ENCODE measurements around the gene TIMP3.

Gene TIMP3

DNA sequence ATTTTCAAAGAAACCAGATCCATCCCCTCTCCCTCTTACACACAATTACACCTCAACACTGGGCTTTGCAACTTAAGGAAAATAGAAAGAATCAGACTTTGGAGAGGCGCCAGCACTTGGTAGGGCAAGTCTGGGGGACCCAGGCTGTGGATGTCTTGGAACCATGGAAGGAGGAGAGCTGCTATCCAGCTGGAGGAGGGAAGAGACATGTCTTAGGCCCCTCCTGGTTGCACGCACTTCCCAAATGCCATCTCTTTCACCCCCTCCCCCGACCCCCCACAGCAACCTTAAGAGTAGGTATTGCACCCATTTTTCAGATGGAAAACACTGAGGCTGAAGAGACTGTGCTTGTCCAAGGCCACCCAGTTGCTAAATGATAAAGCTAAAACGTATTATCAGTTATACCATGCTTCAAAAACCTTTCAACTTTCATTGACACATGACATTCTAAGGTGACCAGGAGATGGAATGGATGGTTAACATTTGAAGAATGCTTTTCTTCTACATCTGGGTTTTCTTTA, 3.9 kb downstream of the TIMP3 start:
- TF ChIP-seq ZNF70 (CRISPR knock-in tag; IDR thresholded peaks at IDR 0.05) (no peak), ZC3H10 (CRISPR knock-in tag; IDR thresholded peaks at IDR 0.05) (no peak)
- ATAC-seq, result no peak

GRCh38 chr22:32806296-32806695, 4.8 kb downstream of the TIMP3 start:
- TF ChIP-seq PPARA (CRISPR knock-in tag; IDR thresholded peaks at IDR 0.05; ENCODE audit: borderline replicate concordance) (no peak), RARB (CRISPR knock-in tag; IDR thresholded peaks at IDR 0.05) (no peak), ZC3H10 (CRISPR knock-in tag; IDR thresholded peaks at IDR 0.05) (no peak), CSDC2 (CRISPR knock-in tag; IDR thresholded peaks at IDR 0.05) (no peak), ZFP30 (CRISPR knock-in tag; IDR thresholded peaks at IDR 0.05) (no peak)
- TF ChIP-seq, protein P1, sequence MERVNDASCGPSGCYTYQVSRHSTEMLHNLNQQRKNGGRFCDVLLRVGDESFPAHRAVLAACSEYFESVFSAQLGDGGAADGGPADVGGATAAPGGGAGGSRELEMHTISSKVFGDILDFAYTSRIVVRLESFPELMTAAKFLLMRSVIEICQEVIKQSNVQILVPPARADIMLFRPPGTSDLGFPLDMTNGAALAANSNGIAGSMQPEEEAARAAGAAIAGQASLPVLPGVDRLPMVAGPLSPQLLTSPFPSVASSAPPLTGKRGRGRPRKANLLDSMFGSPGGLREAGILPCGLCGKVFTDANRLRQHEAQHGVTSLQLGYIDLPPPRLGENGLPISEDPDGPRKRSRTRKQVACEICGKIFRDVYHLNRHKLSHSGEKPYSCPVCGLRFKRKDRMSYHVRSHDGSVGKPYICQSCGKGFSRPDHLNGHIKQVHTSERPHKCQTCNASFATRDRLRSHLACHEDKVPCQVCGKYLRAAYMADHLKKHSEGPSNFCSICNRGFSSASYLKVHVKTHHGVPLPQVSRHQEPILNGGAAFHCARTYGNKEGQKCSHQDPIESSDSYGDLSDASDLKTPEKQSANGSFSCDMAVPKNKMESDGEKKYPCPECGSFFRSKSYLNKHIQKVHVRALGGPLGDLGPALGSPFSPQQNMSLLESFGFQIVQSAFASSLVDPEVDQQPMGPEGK (CRISPR knock-in tag; IDR thresholded peaks at IDR 0.05; ENCODE audit: borderline replicate concordance), result no peak
- TF ChIP-seq, protein P2, sequence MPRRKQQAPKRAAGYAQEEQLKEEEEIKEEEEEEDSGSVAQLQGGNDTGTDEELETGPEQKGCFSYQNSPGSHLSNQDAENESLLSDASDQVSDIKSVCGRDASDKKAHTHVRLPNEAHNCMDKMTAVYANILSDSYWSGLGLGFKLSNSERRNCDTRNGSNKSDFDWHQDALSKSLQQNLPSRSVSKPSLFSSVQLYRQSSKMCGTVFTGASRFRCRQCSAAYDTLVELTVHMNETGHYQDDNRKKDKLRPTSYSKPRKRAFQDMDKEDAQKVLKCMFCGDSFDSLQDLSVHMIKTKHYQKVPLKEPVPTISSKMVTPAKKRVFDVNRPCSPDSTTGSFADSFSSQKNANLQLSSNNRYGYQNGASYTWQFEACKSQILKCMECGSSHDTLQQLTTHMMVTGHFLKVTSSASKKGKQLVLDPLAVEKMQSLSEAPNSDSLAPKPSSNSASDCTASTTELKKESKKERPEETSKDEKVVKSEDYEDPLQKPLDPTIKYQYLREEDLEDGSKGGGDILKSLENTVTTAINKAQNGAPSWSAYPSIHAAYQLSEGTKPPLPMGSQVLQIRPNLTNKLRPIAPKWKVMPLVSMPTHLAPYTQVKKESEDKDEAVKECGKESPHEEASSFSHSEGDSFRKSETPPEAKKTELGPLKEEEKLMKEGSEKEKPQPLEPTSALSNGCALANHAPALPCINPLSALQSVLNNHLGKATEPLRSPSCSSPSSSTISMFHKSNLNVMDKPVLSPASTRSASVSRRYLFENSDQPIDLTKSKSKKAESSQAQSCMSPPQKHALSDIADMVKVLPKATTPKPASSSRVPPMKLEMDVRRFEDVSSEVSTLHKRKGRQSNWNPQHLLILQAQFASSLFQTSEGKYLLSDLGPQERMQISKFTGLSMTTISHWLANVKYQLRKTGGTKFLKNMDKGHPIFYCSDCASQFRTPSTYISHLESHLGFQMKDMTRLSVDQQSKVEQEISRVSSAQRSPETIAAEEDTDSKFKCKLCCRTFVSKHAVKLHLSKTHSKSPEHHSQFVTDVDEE (CRISPR knock-in tag; IDR thresholded peaks at IDR 0.05), result no peak

GRCh38 chr22:32808038-32808445, 6.5 kb downstream of the TIMP3 start:
- TF ChIP-seq, protein P1 (CRISPR knock-in tag; IDR thresholded peaks at IDR 0.05; ENCODE audit: borderline replicate concordance), result no peak
- TF ChIP-seq OSR1 (CRISPR knock-in tag; IDR thresholded peaks at IDR 0.05) (no peak), TCF4 (CRISPR knock-in tag; IDR thresholded peaks at IDR 0.05; ENCODE audit: borderline replicate concordance) (no peak), ZNF8 (CRISPR knock-in tag; IDR thresholded peaks at IDR 0.05) (no peak), GLIS3 (CRISPR knock-in tag; IDR thresholded peaks at IDR 0.05) (no peak)
- no peak for ATAC-seq

More at GRCh38 chr22:32806296-32806695, 4.8 kb downstream of the TIMP3 start:
- ATAC-seq, result no peak

GRCh38 chr22:32809786-32810554, 8.5 kb downstream of the TIMP3 start:
- TF ChIP-seq TOX (CRISPR knock-in tag; IDR thresholded peaks at IDR 0.05; ENCODE audit: borderline replicate concordance), result no peak
- TF ChIP-seq ISL1 (CRISPR knock-in tag; IDR thresholded peaks at IDR 0.05), result no peak
- TF ChIP-seq ZFP3 (CRISPR knock-in tag; IDR thresholded peaks at IDR 0.05), result no peak
- TF ChIP-seq, protein P1 (CRISPR knock-in tag; IDR thresholded peaks at IDR 0.05; ENCODE audit: borderline replicate concordance), result no peak
- no peak for TF ChIP-seq ESRRG (CRISPR knock-in tag; IDR thresholded peaks at IDR 0.05)
- no peak for TF ChIP-seq RARB (CRISPR knock-in tag; IDR thresholded peaks at IDR 0.05)
- TF ChIP-seq CSDC2 (CRISPR knock-in tag; IDR thresholded peaks at IDR 0.05), result no peak
- TF ChIP-seq BACH2 (CRISPR knock-in tag; IDR thresholded peaks at IDR 0.05; ENCODE audit: borderline replicate concordance), result no peak
- TF ChIP-seq ZNF8 (CRISPR knock-in tag; IDR thresholded peaks at IDR 0.05), result no peak
- TF ChIP-seq, protein P3, sequence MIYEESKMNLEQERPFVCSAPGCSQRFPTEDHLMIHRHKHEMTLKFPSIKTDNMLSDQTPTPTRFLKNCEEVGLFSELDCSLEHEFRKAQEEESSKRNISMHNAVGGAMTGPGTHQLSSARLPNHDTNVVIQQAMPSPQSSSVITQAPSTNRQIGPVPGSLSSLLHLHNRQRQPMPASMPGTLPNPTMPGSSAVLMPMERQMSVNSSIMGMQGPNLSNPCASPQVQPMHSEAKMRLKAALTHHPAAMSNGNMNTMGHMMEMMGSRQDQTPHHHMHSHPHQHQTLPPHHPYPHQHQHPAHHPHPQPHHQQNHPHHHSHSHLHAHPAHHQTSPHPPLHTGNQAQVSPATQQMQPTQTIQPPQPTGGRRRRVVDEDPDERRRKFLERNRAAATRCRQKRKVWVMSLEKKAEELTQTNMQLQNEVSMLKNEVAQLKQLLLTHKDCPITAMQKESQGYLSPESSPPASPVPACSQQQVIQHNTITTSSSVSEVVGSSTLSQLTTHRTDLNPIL (CRISPR knock-in tag; IDR thresholded peaks at IDR 0.05; ENCODE audit: low read depth), result no peak
- TF ChIP-seq ARNTL (CRISPR knock-in tag; IDR thresholded peaks at IDR 0.05; ENCODE audit: borderline replicate concordance, low read depth), result no peak
- no peak for TF ChIP-seq ZNF70 (CRISPR knock-in tag; IDR thresholded peaks at IDR 0.05)
- TF ChIP-seq ZNF565 (CRISPR knock-in tag; conservative IDR thresholded peaks at IDR 0.05; ENCODE audit: low read depth), result no peak
- no peak for TF ChIP-seq POU6F1 (CRISPR knock-in tag; IDR thresholded peaks at IDR 0.05; ENCODE audit: borderline replicate concordance, low read depth)
- TF ChIP-seq GLIS3 (CRISPR knock-in tag; IDR thresholded peaks at IDR 0.05), result no peak
- TF ChIP-seq ZC3H10 (CRISPR knock-in tag; IDR thresholded peaks at IDR 0.05), result no peak
- no peak for TF ChIP-seq TCF4 (CRISPR knock-in tag; IDR thresholded peaks at IDR 0.05; ENCODE audit: borderline replicate concordance)
- no peak for TF ChIP-seq ZFP30 (CRISPR knock-in tag; IDR thresholded peaks at IDR 0.05)
- no peak for TF ChIP-seq OSR1 (CRISPR knock-in tag; IDR thresholded peaks at IDR 0.05)

More at GRCh38 chr22:32809786-32810554, 8.5 kb downstream of the TIMP3 start:
- ATAC-seq, result no peak

Measured in SK-N-SH treated with all-trans-retinoic acid at 6 μM for 48 hours (cell line).